SU-DHL-6 (cell line): Measurements from ENCODE around the gene HYPK.

Source experiments
- EZH2phosphoT487 ChIP-seq: fragments of 200-600 bp; sonication (generic), shearing (Covaris generic); conservative IDR thresholded peaks from 2 replicates; pipeline ENCODE4 v1.6.1; 2018; ENCODE audit warnings: mild to moderate bottlenecking, antibody characterized with exemption, low read length, moderate library complexity, mixed read lengths
- TF ChIP-seq, protein P1 (sequence below): fragments of 200-600 bp; sonication (generic); IDR thresholded peaks from one replicate; pipeline ENCODE4 v1.5.1; 2017; ENCODE audit warnings: antibody characterized with exemption, mild to moderate bottlenecking, low read length, moderate library complexity; ENCODE audit not compliant: insufficient read depth, poor library complexity, severe bottlenecking

DNA sequence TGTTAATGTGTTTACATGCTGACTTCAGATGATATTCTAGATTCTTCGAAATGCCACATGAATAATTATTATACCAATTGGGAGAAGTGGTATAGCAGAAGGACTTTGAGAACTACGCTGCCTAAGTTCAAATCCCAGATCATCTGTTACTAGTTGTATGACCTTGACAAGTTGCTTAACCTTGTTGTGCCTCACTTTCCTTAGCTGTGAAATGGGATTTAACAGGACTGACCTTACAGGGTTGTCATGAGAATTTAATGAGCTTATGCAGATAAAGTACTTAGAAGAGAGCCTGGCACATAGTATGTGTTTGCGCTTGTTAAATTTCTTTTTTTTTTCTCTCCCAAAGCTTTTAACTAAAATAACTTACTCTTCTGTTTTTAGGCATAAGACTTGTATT lies 50.9 kb downstream of the HYPK start:
- TF ChIP-seq, protein P1, sequence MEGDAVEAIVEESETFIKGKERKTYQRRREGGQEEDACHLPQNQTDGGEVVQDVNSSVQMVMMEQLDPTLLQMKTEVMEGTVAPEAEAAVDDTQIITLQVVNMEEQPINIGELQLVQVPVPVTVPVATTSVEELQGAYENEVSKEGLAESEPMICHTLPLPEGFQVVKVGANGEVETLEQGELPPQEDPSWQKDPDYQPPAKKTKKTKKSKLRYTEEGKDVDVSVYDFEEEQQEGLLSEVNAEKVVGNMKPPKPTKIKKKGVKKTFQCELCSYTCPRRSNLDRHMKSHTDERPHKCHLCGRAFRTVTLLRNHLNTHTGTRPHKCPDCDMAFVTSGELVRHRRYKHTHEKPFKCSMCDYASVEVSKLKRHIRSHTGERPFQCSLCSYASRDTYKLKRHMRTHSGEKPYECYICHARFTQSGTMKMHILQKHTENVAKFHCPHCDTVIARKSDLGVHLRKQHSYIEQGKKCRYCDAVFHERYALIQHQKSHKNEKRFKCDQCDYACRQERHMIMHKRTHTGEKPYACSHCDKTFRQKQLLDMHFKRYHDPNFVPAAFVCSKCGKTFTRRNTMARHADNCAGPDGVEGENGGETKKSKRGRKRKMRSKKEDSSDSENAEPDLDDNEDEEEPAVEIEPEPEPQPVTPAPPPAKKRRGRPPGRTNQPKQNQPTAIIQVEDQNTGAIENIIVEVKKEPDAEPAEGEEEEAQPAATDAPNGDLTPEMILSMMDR: no peak
- TF ChIP-seq EZH2phosphoT487: no peak
